Endothelial cell of umbilical vein (primary cell): ENCODE data around the gene CNKSR3. TPM values are rescaled to one million over a fixed set of nuclear protein-coding genes. Genes with fewer than 3 reads are reported as not detected.

ENCODE experiments used
- BruUV-seq: library from RNA; stranded (reverse); fragments of 400-500 nt; replicated peaks from 2 replicates; lab custom pipeline; 2021; lab: Mats Ljungman, UMichigan
- CTCF ChIA-PET: fragments of 300-600, 350-600 bp; sonication (Branson Sonifier 250); formaldehyde crosslinking; loops from one replicate; lab custom pipeline; 2021; ENCODE audit warnings: antibody characterized with exemption, inconsistent platforms; lab: Charles Lee
- POLR2A ChIA-PET: fragments of 300-600, 350-600 bp; sonication (Branson Sonifier 250); formaldehyde crosslinking; loops from one replicate; lab custom pipeline; 2021; ENCODE audit warnings: antibody characterized with exemption, inconsistent platforms; lab: Charles Lee
- DNase-seq: peaks from one replicate; pipeline ENCODE4 v3.0.0-alpha.2; 2011; ENCODE audit warnings: low read depth, low spot score
- FAIRE-seq: peaks from 2 replicates; lab custom pipeline; 2011; peaks lifted over from hg19 to GRCh38; lab: Jason Lieb, UNC
- H2AFZ ChIP-seq: 2 replicates; pipeline ENCODE4 v1.6.0; 2012; ENCODE audit warnings: low read depth, low read length, control low read depth, inconsistent platforms
- H3K27ac ChIP-seq: 2 replicates; pipeline ENCODE4 v1.5.1; 2011; ENCODE audit warnings: low read depth, mild to moderate bottlenecking, control low read depth, low read length, moderate library complexity; ENCODE audit not compliant: insufficient read depth
- H3K27me3 ChIP-seq, 2 experiments: 2 replicates each; pipeline versions ENCODE4 v1.6.0 to v1.6.1; 2011; ENCODE audit warnings: low read length in 2 of 2, mixed read lengths in 1 of 2; ENCODE audit not compliant: control insufficient read depth in 2 of 2, insufficient read depth in 2 of 2
- H3K36me3 ChIP-seq, 2 experiments: 2 replicates in 1 of 2; 3 replicates in 1 of 2; pipeline ENCODE4 v1.5.1; 2011; ENCODE audit warnings: low read length in 2 of 2, mild to moderate bottlenecking in 1 of 2, moderate library complexity in 1 of 2; ENCODE audit not compliant: control insufficient read depth in 2 of 2, insufficient read depth in 2 of 2; ENCODE audit errors: extremely low read depth in 1 of 2
- H3K4me1 ChIP-seq: 3 replicates; pipeline ENCODE4 v1.5.1; 2011; ENCODE audit warnings: mild to moderate bottlenecking, low read length; ENCODE audit not compliant: control insufficient read depth, insufficient read depth; ENCODE audit errors: extremely low read depth
- H3K4me2 ChIP-seq: 2 replicates; pipeline ENCODE4 v1.6.1; 2011; ENCODE audit warnings: low read length, control low read depth, mixed read lengths; ENCODE audit not compliant: insufficient read depth
- H3K4me3 ChIP-seq, 3 experiments: fragments of 200-600 bp in 1 of 3; sonication (generic), shearing (Covaris generic) in 1 of 3; replicated peaks in 1 of 3; 2 replicates each; pipeline ENCODE4 v1.5.1; 2011 to 2016; ENCODE audit warnings: control low read depth in 3 of 3, low read length in 3 of 3, mild to moderate bottlenecking in 2 of 3, inconsistent platforms in 1 of 3, low read depth in 1 of 3, moderate library complexity in 1 of 3; ENCODE audit not compliant: insufficient read depth in 1 of 3
- H3K79me2 ChIP-seq: 2 replicates; pipeline ENCODE4 v1.6.0; 2012; ENCODE audit warnings: low read length, inconsistent platforms; ENCODE audit not compliant: control insufficient read depth, insufficient read depth
- H3K9ac ChIP-seq: replicated peaks from 2 replicates; pipeline ENCODE3; 2011; ENCODE audit warnings: low read length, control low read depth; ENCODE audit not compliant: insufficient read depth; ENCODE audit errors: extremely low read depth
- H3K9me1 ChIP-seq: replicated peaks from 3 replicates; pipeline ENCODE4 v1.6.0; 2011; ENCODE audit warnings: mild to moderate bottlenecking, low read length; ENCODE audit not compliant: control insufficient read depth, insufficient read depth; ENCODE audit errors: extremely low read depth
- H3K9me3 ChIP-seq: replicated peaks from 2 replicates; pipeline ENCODE4 v1.5.1; 2012; ENCODE audit warnings: low read length, inconsistent platforms; ENCODE audit not compliant: control insufficient read depth, insufficient read depth
- H4K20me1 ChIP-seq: replicated peaks from 2 replicates; pipeline ENCODE3; 2011; ENCODE audit warnings: mild to moderate bottlenecking, low read length; ENCODE audit not compliant: control insufficient read depth, insufficient read depth; ENCODE audit errors: extremely low read depth
- GATA2 ChIP-seq: IDR thresholded peaks from 2 replicates; pipeline ENCODE4 v1.7.0; 2011; ENCODE audit warnings: low read depth, mild to moderate bottlenecking, moderate library complexity, mixed read lengths, low read length; ENCODE audit not compliant: insufficient read length, insufficient read depth
- JUN ChIP-seq: IDR thresholded peaks from 2 replicates; pipeline ENCODE4 v1.6.1; 2011; ENCODE audit warnings: borderline replicate concordance, low read depth; ENCODE audit not compliant: insufficient read length, insufficient read depth
- MAX ChIP-seq: IDR thresholded peaks from 2 replicates; pipeline ENCODE4 v1.6.1; 2011; ENCODE audit not compliant: insufficient read depth, insufficient read length
- MYC ChIP-seq: IDR thresholded peaks from one replicate; pipeline ENCODE4 v1.6.1; 2011; ENCODE audit warnings: mild to moderate bottlenecking, low read depth, low read length
- POLR2AphosphoS5 ChIP-seq: IDR thresholded peaks from 2 replicates; pipeline ENCODE4 v1.6.1; 2012; ENCODE audit warnings: low read depth, mild to moderate bottlenecking, control low read depth, low read length, moderate library complexity; ENCODE audit not compliant: insufficient read depth
- dilution Hi-C: fragments of 300-500 bp; cut with MboI; formaldehyde crosslinking; loops from one replicate; pipeline ENCODE4 v1.15.0; 2019; ENCODE audit warnings: low sequenced_read_pairs; ENCODE audit not compliant: extremely low pct_ligation_motif_present
- intact Hi-C: fragments of 100-400 bp; cut with micrococcal nuclease; formaldehyde crosslinking; loops from one replicate; pipeline ENCODE4 v1.10.0; 2022
- polyA plus RNA-seq, 4 experiments: library from polyadenylated mRNA; depleted of rRNA in 3 of 4; stranded (reverse) in 3 of 4; unstranded in 1 of 4; fragments of >200 nt; gene quantifications; 2 replicates each; pipeline versions ENCODE4 v1.2.1 to v1.2.3, GENCODE V29; 2011 to 2012; ENCODE audit warnings: missing spikeins in 1 of 4
- total RNA-seq: library from RNA; stranded (reverse); gene quantifications from 2 replicates; pipeline ENCODE4 v1.2.3, GENCODE V29; 2021

Gene CNKSR3
- total and polyA plus RNA-seq, 2 donors (not counting 3 experiments of a cell fraction or from before 2014, with no cell fraction given) = 2.3 to 15.6 TPM

GRCh38 chr6:154397491-154398195 lies 112.8 kb downstream of the CNKSR3 start:
- Histone ChIP-seq H3K79me2 (no peaks in the 10 kb centered on the region), H3K27ac (no peak overlapping the region), H3K27me3 (no peaks in the 10 kb centered on the region), H3K9me3 (no peaks in the 10 kb centered on the region), H3K4me2 (no peak overlapping the region), H3K4me1 (peaks cover 16% of the 10 kb centered on the region), H3K9ac (no peak overlapping the region), H3K36me3 (no peaks in the 10 kb centered on the region), H3K9me1 (no peaks in the 10 kb centered on the region), H3K4me3 (no peak overlapping the region), H2AFZ (no peak overlapping the region), H4K20me1 (no peaks in the 10 kb centered on the region)
- DNase-seq (no peak), FAIRE-seq (no peak)
- no peak for TF ChIP-seq GATA2
- TF ChIP-seq MYC = no peak
- no peak for TF ChIP-seq JUN
- TF ChIP-seq POLR2AphosphoS5 = no peak
- dilution Hi-C loops = no loop called here
- ChIA-PET CTCF (no interaction called here), POLR2A (no interaction called here)
- intact Hi-C loops = loop anchor here (5.0 kb wide), 1 partner anchor 265 kb away; no protein-coding TSS in a partner anchor
- BruUV-seq = no TSS peak

GRCh38 chr6:154395878-154396277 lies 114.6 kb downstream of the CNKSR3 start:
- no peak for DNase-seq
- H2AFZ ChIP-seq = no peak overlapping the region
- no peak overlapping the region for H3K4me2 ChIP-seq
- no peak overlapping the region for H3K9ac ChIP-seq
- dilution Hi-C loops (no loop called here), intact Hi-C loops (loop anchor here (5.0 kb wide), 1 partner anchor 266 kb away; no protein-coding TSS in a partner anchor)
- H3K27ac ChIP-seq = no peak overlapping the region
- H3K79me2 ChIP-seq = no peaks in the 10 kb centered on the region
- no peak for TF ChIP-seq POLR2AphosphoS5
- no peak for TF ChIP-seq MAX
- no peak for TF ChIP-seq MYC
- H3K9me3 ChIP-seq = no peaks in the 10 kb centered on the region
- H3K4me1 ChIP-seq = peaks cover 16% of the 10 kb centered on the region
- no TSS peak for BruUV-seq
- H3K27me3 ChIP-seq = no peaks in the 10 kb centered on the region
- H4K20me1 ChIP-seq = no peaks in the 10 kb centered on the region
- FAIRE-seq = no peak
- no peak overlapping the region for H3K4me3 ChIP-seq
- POLR2A ChIA-PET = no interaction called here
- H3K9me1 ChIP-seq = no peaks in the 10 kb centered on the region
- CTCF ChIA-PET = no interaction called here
- H3K36me3 ChIP-seq = no peaks in the 10 kb centered on the region
